HEK293 (cell line): ENCODE results near the gene THAP5.

Experiments used
- BCL11B ChIP-seq: fragments of 450-650 bp; formaldehyde crosslinking; IDR thresholded peaks from 2 replicates; pipeline ENCODE4 v1.5.1; 2016; ENCODE audit warnings: low read depth, missing biosample characterization, missing genetic modification characterization
- BCL6B ChIP-seq: fragments of 450-650 bp; formaldehyde crosslinking; IDR thresholded peaks from 2 replicates; pipeline ENCODE4 v1.5.1; 2017; ENCODE audit warnings: missing biosample characterization, missing genetic modification characterization
- ELK4 ChIP-seq: IDR thresholded peaks from 2 replicates; pipeline ENCODE4 v1.6.1; 2011; ENCODE audit warnings: mild to moderate bottlenecking, low read depth, low read length, borderline replicate concordance
- FEZF1 ChIP-seq: fragments of 450-650 bp; formaldehyde crosslinking; IDR thresholded peaks from 2 replicates; pipeline ENCODE4 v1.5.1; 2016; ENCODE audit warnings: missing biosample characterization, missing genetic modification characterization
- HOXA7 ChIP-seq: sonication (generic); formaldehyde crosslinking; IDR thresholded peaks from 2 replicates; pipeline ENCODE4 v1.8.1; 2022; ENCODE audit warnings: missing genetic modification reagents, borderline replicate concordance
- KLF10 ChIP-seq: fragments of 450-650 bp; IDR thresholded peaks from 2 replicates; pipeline ENCODE4 v1.5.1; 2018; ENCODE audit warnings: missing biosample characterization, mild to moderate bottlenecking, missing genetic modification characterization
- KLF7 ChIP-seq: fragments of 450-650 bp; formaldehyde crosslinking; IDR thresholded peaks from 2 replicates; pipeline ENCODE4 v1.5.1; 2016; ENCODE audit warnings: missing biosample characterization, missing genetic modification characterization, borderline replicate concordance
- PRDM6 ChIP-seq: fragments of 450-650 bp; formaldehyde crosslinking; IDR thresholded peaks from 2 replicates; pipeline ENCODE4 v1.5.1; 2017; ENCODE audit warnings: missing biosample characterization, missing genetic modification characterization
- SALL2 ChIP-seq: fragments of 450-650 bp; formaldehyde crosslinking; IDR thresholded peaks from 2 replicates; pipeline ENCODE4 v1.5.0; 2017; ENCODE audit warnings: missing biosample characterization, mild to moderate bottlenecking, missing genetic modification characterization, borderline replicate concordance
- SP7 ChIP-seq: fragments of 450-650 bp; formaldehyde crosslinking; IDR thresholded peaks from 2 replicates; pipeline ENCODE4 v1.5.1; 2016; ENCODE audit warnings: missing biosample characterization, missing genetic modification characterization
- ZBTB1 ChIP-seq: fragments of 450-650 bp; formaldehyde crosslinking; IDR thresholded peaks from 2 replicates; pipeline ENCODE4 v1.5.1; 2016; ENCODE audit warnings: missing biosample characterization, missing genetic modification characterization
- ZBTB10 ChIP-seq: fragments of 450-650 bp; formaldehyde crosslinking; IDR thresholded peaks from 2 replicates; pipeline ENCODE4 v1.5.1; 2016; ENCODE audit warnings: missing biosample characterization, missing genetic modification characterization
- ZBTB11 ChIP-seq: fragments of 450-650 bp; formaldehyde crosslinking; conservative IDR thresholded peaks from 2 replicates; pipeline ENCODE4 v1.5.1; 2016; ENCODE audit warnings: low read depth, missing biosample characterization, missing genetic modification characterization
- ZBTB21 ChIP-seq: fragments of 450-650 bp; formaldehyde crosslinking; IDR thresholded peaks from 2 replicates; pipeline ENCODE4 v1.5.1; 2017; ENCODE audit warnings: missing biosample characterization, missing genetic modification characterization
- ZNF114 ChIP-seq: fragments of 450-650 bp; formaldehyde crosslinking; IDR thresholded peaks from 2 replicates; pipeline ENCODE4 v1.5.0; 2017; ENCODE audit warnings: missing biosample characterization, missing genetic modification characterization
- ZNF18 ChIP-seq: fragments of 450-650 bp; formaldehyde crosslinking; IDR thresholded peaks from 2 replicates; pipeline ENCODE4 v1.5.1; 2016; ENCODE audit warnings: missing biosample characterization, missing genetic modification characterization
- ZNF202 ChIP-seq: fragments of 450-650 bp; formaldehyde crosslinking; IDR thresholded peaks from 2 replicates; pipeline ENCODE4 v1.5.1; 2016; ENCODE audit warnings: missing biosample characterization, missing genetic modification characterization, borderline replicate concordance
- ZNF302 ChIP-seq: fragments of 450-650 bp; formaldehyde crosslinking; IDR thresholded peaks from 2 replicates; pipeline ENCODE4 v1.5.1; 2016; ENCODE audit warnings: missing biosample characterization, missing genetic modification characterization, low read depth
- ZNF366 ChIP-seq: fragments of 450-650 bp; formaldehyde crosslinking; conservative IDR thresholded peaks from 2 replicates; pipeline ENCODE4 v1.5.1; 2016; ENCODE audit warnings: missing biosample characterization, missing genetic modification characterization
- ZNF394 ChIP-seq: fragments of 450-650 bp; formaldehyde crosslinking; IDR thresholded peaks from 2 replicates; pipeline ENCODE4 v1.5.1; 2016; ENCODE audit warnings: missing biosample characterization, missing genetic modification characterization, mild to moderate bottlenecking, moderate library complexity, borderline replicate concordance
- ZNF416 ChIP-seq: fragments of 450-650 bp; formaldehyde crosslinking; IDR thresholded peaks from 2 replicates; pipeline ENCODE4 v1.5.1; 2016; ENCODE audit warnings: missing biosample characterization, missing genetic modification characterization
- ZNF544 ChIP-seq: fragments of 450-650 bp; formaldehyde crosslinking; IDR thresholded peaks from 2 replicates; pipeline ENCODE4 v1.5.0; 2017; ENCODE audit warnings: missing biosample characterization, missing genetic modification characterization
- ZNF549 ChIP-seq: fragments of 450-650 bp; IDR thresholded peaks from 2 replicates; pipeline ENCODE4 v1.5.1; 2018; ENCODE audit warnings: missing biosample characterization, missing genetic modification characterization, mild to moderate bottlenecking, inconsistent platforms, moderate library complexity
- ZNF561 ChIP-seq: fragments of 450-650 bp; IDR thresholded peaks from 2 replicates; pipeline ENCODE4 v1.5.1; 2018; ENCODE audit warnings: missing biosample characterization, missing genetic modification characterization, borderline replicate concordance
- ZNF580 ChIP-seq: fragments of 450-650 bp; formaldehyde crosslinking; IDR thresholded peaks from 2 replicates; pipeline ENCODE4 v1.5.1; 2016; ENCODE audit warnings: missing biosample characterization, missing genetic modification characterization
- ZNF658 ChIP-seq: fragments of 450-650 bp; formaldehyde crosslinking; IDR thresholded peaks from 2 replicates; pipeline ENCODE4; 2016; ENCODE audit warnings: missing biosample characterization, missing genetic modification characterization
- ZNF664 ChIP-seq: fragments of 450-650 bp; formaldehyde crosslinking; IDR thresholded peaks from 2 replicates; pipeline ENCODE4 v1.5.1; 2016; ENCODE audit warnings: missing biosample characterization, missing genetic modification characterization

The THAP5 gene

GRCh38 chr7:108569381-108570145, at the start of gene THAP5, which contains the start of gene DNAJB9 (continued):
- no peak for TF ChIP-seq ZNF18
- peak; percentile 71; the same call in 1 of the 2 replicates for TF ChIP-seq ZNF394 (tag by site-specific recombination)
- no peak for TF ChIP-seq PRDM6 (tag by site-specific recombination)
- no peak for TF ChIP-seq ZNF302
- no peak for TF ChIP-seq ZNF549 (tag by site-specific recombination)
- TF ChIP-seq ELK4: no peak
- no peak for TF ChIP-seq ZNF202 (tag by site-specific recombination)
- peak; percentile 54; the same call in 1 of the 2 replicates for TF ChIP-seq ZBTB10 (tag by site-specific recombination)
- no peak for TF ChIP-seq ZNF114
- no peak for TF ChIP-seq BCL11B (tag by site-specific recombination)
- TF ChIP-seq ZBTB11: peak; percentile 85
- TF ChIP-seq KLF7 (tag by site-specific recombination): no peak
- no peak for TF ChIP-seq HOXA7 (CRISPR knock-in tag)
- TF ChIP-seq ZNF561: peak; percentile 59
- TF ChIP-seq ZNF658 (tag by site-specific recombination): no peak
- TF ChIP-seq ZBTB1 (tag by site-specific recombination): no peak
- no peak for TF ChIP-seq ZNF416 (tag by site-specific recombination)
- TF ChIP-seq BCL6B (tag by site-specific recombination): no peak
- TF ChIP-seq SALL2 (tag by site-specific recombination): no peak
- no peak for TF ChIP-seq ZNF544 (tag by site-specific recombination)
- 0 out of 2 replicates have a peak, but pooled peaks have one; percentile 5 for TF ChIP-seq ZNF366
- TF ChIP-seq FEZF1 (tag by site-specific recombination): no peak
- TF ChIP-seq ZBTB21 (tag by site-specific recombination): no peak
- TF ChIP-seq SP7 (tag by site-specific recombination): peak; percentile 44
- TF ChIP-seq ZNF580 (tag by site-specific recombination): peak; percentile 100
- TF ChIP-seq KLF10 (tag by site-specific recombination): no peak
- no peak for TF ChIP-seq ZNF664 (tag by site-specific recombination)
